Measurements from ENCODE around the gene PEF1.

PEF1 gene

GRCh38 chr1:31586376-31587327, 58.0 kb downstream of the PEF1 start:
- TF ChIP-seq, protein P1, sequence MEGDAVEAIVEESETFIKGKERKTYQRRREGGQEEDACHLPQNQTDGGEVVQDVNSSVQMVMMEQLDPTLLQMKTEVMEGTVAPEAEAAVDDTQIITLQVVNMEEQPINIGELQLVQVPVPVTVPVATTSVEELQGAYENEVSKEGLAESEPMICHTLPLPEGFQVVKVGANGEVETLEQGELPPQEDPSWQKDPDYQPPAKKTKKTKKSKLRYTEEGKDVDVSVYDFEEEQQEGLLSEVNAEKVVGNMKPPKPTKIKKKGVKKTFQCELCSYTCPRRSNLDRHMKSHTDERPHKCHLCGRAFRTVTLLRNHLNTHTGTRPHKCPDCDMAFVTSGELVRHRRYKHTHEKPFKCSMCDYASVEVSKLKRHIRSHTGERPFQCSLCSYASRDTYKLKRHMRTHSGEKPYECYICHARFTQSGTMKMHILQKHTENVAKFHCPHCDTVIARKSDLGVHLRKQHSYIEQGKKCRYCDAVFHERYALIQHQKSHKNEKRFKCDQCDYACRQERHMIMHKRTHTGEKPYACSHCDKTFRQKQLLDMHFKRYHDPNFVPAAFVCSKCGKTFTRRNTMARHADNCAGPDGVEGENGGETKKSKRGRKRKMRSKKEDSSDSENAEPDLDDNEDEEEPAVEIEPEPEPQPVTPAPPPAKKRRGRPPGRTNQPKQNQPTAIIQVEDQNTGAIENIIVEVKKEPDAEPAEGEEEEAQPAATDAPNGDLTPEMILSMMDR (IDR thresholded peaks at IDR 0.05; ENCODE audit: low read depth, low read length) = no peak
- DNase-seq (ENCODE audit: extremely low read depth, low read depth) = no peak

- TF ChIP-seq, protein P1 (IDR thresholded peaks at IDR 0.05; ENCODE audit: low read depth, low read length) = no peak
- DNase-seq (ENCODE audit: extremely low read depth, low read depth) = no peak
Measured at GRCh38 chr1:31585736-31586365, 58.8 kb downstream of the PEF1 start.

DNA sequence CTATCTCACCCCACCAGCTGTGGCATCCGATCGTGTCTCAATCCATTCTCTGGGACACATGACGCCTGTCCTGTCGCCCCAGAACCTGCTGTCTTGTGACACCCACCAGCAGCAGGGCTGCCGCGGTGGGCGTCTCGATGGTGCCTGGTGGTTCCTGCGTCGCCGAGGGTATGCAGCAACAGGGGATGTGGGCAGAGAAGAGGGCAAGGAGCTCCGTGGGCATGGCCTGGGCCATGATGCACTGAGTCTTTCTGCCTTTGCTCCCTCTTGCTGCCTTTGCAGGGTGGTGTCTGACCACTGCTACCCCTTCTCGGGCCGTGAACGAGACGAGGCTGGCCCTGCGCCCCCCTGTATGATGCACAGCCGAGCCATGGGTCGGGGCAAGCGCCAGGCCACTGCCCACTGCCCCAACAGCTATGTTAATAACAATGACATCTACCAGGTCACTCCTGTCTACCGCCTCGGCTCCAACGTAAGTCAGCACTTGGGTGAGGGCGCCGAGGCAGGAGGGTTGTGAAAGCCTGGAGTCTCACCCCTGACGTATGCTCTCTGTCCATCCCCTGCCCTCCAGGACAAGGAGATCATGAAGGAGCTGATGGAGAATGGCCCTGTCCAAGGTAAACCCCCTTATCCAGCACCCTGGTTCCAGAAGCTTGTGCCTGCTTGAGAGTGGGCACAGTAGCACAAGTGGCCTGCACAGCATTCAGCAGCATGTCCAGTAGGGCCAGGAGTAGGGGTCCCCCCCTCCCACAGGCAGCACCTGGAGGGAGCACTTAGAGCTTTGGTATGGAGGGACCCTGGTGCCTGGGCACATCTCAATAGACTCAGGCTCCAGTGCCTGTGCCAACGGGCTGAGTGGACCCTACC, 59.6 kb downstream of the PEF1 start:
- TF ChIP-seq, protein P1 (IDR thresholded peaks at IDR 0.05; ENCODE audit: low read depth, low read length) = no peak

GRCh38 chr1:31583995-31584868, 60.4 kb downstream of the PEF1 start:
- TF ChIP-seq, protein P1 (IDR thresholded peaks at IDR 0.05; ENCODE audit: low read depth, low read length) = no peak
- DNase-seq (ENCODE audit: extremely low read depth, low read depth) = no peak

More for the DNA sequence above, 59.6 kb downstream of the PEF1 start:
- DNase-seq (ENCODE audit: extremely low read depth, low read depth) = no peak

- no peak for DNase-seq (ENCODE audit: extremely low read depth, low read depth)
- TF ChIP-seq, protein P1 (IDR thresholded peaks at IDR 0.05; ENCODE audit: low read depth, low read length) = no peak
Measured at GRCh38 chr1:31583082-31583994, 61.3 kb downstream of the PEF1 start.
